ENCODE data around the gene NLGN1. TPM values are rescaled to one million over a fixed set of nuclear protein-coding genes. Genes with fewer than 3 reads are reported as not detected.

NLGN1 gene
- total RNA-seq, 2 experiments from 2014 or later, result not detected

DNA sequence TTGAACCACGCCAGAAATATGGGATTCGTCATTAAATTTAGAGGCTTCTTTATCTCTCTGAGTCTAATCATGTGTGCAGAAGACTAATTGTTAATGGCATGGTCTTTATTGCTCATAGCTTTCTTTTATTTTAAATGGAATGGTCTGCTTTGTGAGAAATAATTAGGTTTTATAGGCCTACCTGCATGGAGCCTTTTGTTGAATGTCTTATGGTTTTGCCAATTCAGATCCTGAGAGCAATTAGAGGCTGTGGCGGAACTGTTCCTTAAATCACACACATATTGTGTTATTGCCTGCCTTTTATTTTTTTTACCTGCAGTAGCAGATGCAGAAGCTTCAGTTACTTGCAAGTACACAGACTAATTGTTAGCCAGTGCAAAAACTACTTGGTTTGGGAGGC lies 306.2 kb downstream of the NLGN1 start:
- no peaks in the 10 kb centered on the region for H3K4me1 Mint-ChIP-seq
- no peak overlapping the region for H3K27ac Mint-ChIP-seq
- no peak overlapping the region for H3K4me3 Mint-ChIP-seq
- DNase-seq (no peak), ATAC-seq (ENCODE audit: low read depth) (no peak)
- H3K27me3 Mint-ChIP-seq, result no peaks in the 10 kb centered on the region
- H3K36me3 Mint-ChIP-seq, result no peaks in the 10 kb centered on the region
- no peaks in the 10 kb centered on the region for H3K9me3 Mint-ChIP-seq
- POLR2A ChIA-PET, result no interaction called here

DNA sequence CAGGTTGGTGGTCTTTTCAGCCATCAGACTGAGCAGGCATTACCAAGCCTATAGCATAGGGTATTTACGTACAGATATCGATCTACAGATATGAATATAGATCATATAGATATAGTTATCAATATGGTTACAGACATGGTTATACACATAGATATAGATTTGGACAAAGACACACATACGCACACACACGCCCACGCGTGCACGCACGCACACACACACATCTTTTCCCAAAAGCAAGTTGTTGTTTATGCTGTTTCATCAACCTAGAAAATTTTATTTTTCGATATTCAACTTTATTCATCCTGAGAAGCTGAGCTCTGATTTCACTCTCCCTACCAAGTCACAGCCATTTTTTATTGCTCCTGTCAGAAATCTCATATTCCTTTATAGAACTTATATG lies 309.1 kb downstream of the NLGN1 start:
- no peaks in the 10 kb centered on the region for H3K27me3 Mint-ChIP-seq
- H3K9me3 Mint-ChIP-seq, result no peaks in the 10 kb centered on the region
- POLR2A ChIA-PET, result no interaction called here
- no peak overlapping the region for H3K4me3 Mint-ChIP-seq
- H3K4me1 Mint-ChIP-seq, result no peaks in the 10 kb centered on the region
- H3K36me3 Mint-ChIP-seq, result no peaks in the 10 kb centered on the region
- ATAC-seq (ENCODE audit: low read depth), result no peak
- H3K27ac Mint-ChIP-seq, result no peak overlapping the region
- no peak for DNase-seq

DNA sequence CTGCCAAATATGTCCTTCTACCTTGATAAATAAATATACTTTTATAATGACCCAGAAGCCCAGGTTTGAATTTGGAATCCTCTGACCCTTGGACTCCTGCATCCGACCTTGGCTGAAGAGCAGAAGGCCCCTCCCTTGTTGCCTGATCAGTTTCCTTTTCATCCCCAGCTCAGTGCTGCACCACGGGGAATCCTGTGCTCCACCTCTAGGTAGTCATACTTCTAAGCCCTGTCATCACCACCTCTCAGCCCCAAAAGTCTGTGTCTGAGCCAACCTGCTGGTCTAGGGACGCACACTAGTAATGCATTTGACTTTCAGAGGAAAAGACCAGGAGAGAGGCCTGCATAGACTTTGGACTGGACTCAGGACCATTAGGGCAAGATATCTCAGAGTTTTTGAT lies 310.6 kb downstream of the NLGN1 start:
- ATAC-seq (ENCODE audit: low read depth), result no peak
- no peak for DNase-seq
- Mint-ChIP-seq H3K9me3 (no peaks in the 10 kb centered on the region), H3K27me3 (no peaks in the 10 kb centered on the region), H3K36me3 (no peaks in the 10 kb centered on the region), H3K27ac (no peak overlapping the region), H3K4me1 (no peaks in the 10 kb centered on the region), H3K4me3 (no peak overlapping the region)
- POLR2A ChIA-PET, result no interaction called here

DNA sequence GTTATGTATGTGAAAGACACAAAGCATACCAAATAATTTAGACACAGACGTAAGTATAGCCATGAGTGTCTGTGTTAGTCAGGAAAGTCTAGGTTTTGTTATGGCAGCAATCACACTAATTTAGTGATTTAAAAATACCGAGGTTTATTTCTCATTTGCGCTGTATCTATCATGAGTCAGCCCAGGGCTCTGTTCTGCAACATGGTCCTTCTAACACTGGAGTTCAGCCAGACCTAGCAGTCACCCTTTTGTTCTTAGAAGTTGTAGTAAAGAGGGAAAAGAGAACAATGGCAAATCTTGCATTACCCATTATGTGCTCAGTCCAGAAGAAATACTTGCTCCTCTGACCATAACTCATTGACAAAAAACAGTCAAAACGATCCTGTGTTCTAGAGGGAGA lies 311.5 kb downstream of the NLGN1 start:
- ATAC-seq (ENCODE audit: low read depth), result no peak
- Mint-ChIP-seq H3K4me3 (no peak overlapping the region), H3K27me3 (no peaks in the 10 kb centered on the region), H3K36me3 (no peaks in the 10 kb centered on the region), H3K27ac (no peak overlapping the region), H3K4me1 (no peaks in the 10 kb centered on the region), H3K9me3 (no peaks in the 10 kb centered on the region)
- POLR2A ChIA-PET, result no interaction called here
- DNase-seq, result no peak

DNA sequence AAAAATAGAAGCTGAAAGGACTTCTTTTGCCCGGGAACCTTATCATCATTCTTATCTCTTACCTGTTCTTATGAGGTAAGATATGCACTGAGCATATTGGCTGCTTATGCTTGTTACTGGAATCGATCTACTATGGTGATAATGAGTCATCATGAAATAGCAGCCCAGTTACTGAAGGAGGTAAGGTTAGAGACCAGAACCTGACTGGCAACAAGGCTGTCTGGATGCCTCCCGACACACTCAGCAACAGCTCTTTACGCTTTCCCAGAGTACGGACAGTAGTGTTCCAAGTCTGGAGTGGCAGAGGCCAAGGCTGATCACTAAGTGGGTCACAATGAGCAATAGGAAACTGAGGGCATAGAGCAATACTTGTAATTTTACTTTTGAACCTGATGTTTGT lies 314.1 kb downstream of the NLGN1 start:
- Mint-ChIP-seq H3K4me3 (no peak overlapping the region), H3K4me1 (no peaks in the 10 kb centered on the region), H3K27me3 (no peaks in the 10 kb centered on the region), H3K36me3 (no peaks in the 10 kb centered on the region), H3K27ac (no peak overlapping the region), H3K9me3 (no peaks in the 10 kb centered on the region)
- ATAC-seq (ENCODE audit: low read depth) (no peak), DNase-seq (no peak)
- POLR2A ChIA-PET, result no interaction called here

DNA sequence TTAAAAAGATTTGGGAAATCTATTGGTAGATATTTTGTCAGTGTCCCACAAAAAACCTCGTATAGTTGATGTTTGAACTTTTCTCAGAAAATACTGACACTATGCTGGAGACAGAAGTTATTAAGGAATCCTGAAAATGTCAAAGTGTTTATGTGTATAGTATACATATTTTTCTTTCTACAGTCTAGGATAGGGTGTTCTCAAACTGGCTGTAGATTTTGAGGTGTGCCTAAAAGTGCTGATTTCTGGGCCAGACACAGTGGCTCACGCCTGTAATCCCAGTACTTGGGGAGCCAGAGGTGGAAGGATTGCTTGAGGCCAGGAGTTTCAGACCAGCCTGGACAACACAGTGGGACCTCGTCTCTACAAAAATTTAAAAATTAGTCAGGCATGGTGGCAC lies 322.0 kb downstream of the NLGN1 start:
- no peaks in the 10 kb centered on the region for H3K27me3 Mint-ChIP-seq
- H3K9me3 Mint-ChIP-seq, result no peaks in the 10 kb centered on the region
- H3K4me1 Mint-ChIP-seq, result no peaks in the 10 kb centered on the region
- ATAC-seq (ENCODE audit: low read depth) (no peak), DNase-seq (no peak)
- POLR2A ChIA-PET, result no interaction called here
- H3K36me3 Mint-ChIP-seq, result no peaks in the 10 kb centered on the region
- no peak overlapping the region for H3K27ac Mint-ChIP-seq
- H3K4me3 Mint-ChIP-seq, result no peak overlapping the region

DNA sequence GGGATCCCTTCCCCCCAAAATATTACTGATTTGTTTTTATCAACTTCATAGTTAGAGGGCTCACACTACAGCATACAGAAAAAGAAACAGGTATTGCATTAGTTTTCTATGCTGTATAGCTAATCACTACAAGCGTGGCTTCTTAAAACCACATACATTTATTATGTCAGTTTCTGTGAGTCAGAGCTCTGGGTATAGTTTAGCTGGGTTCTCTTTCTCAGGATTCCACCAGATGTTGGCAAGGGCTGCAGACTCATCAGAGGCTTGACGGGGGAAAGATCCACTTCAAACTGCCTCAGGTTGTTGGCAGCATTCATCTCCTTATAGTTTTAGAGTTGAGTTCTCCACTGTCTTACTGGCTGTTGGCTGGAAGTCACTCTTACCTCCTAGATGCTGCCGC lies 328.0 kb downstream of the NLGN1 start:
- ATAC-seq (ENCODE audit: low read depth), result no peak
- Mint-ChIP-seq H3K9me3 (no peaks in the 10 kb centered on the region), H3K36me3 (no peaks in the 10 kb centered on the region), H3K27me3 (no peaks in the 10 kb centered on the region), H3K4me1 (no peaks in the 10 kb centered on the region), H3K27ac (no peak overlapping the region), H3K4me3 (no peak overlapping the region)
- POLR2A ChIA-PET, result no interaction called here
- no peak for DNase-seq

DNA sequence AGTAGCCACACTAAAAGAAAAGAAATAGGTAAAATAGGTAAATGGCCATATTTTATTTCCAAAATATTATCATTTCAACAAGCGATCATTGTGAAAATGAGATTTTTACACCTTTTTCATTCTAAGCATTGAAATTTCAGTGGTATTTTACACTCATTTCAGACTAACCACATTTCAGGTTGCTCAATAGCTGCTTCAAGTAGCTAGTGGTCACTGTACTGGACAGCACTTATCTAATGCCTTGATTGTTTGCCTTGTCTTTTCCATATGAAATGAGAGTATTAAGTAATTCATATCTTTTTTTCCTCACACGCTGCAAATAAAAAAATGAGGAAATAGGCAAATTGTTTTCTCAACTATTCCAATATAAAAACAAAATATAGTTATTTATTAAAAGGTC lies 332.8 kb downstream of the NLGN1 start:
- no peak for ATAC-seq (ENCODE audit: low read depth)
- Mint-ChIP-seq H3K36me3 (no peaks in the 10 kb centered on the region), H3K27me3 (no peaks in the 10 kb centered on the region)

DNA sequence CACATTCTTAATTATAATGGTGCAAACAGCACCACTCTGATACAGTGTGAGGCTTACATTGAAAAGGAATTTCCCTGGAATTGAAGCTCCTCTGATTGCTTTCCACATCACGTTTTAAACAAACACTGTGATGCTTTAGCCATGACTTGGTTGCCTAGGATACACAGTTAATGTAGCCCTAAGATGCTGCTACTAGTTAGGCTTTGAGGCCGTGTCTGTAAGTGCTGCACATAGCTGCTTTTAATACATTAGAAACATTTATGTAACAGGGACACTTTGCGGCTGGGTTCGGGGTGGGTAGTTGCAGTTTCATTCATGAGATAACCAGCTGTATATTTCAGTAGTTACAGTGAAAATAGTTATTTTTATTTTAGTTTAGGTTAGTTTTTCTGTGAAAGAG lies 334.7 kb downstream of the NLGN1 start:
- H3K36me3 Mint-ChIP-seq, result no peaks in the 10 kb centered on the region
- H3K27me3 Mint-ChIP-seq, result no peaks in the 10 kb centered on the region
- POLR2A ChIA-PET, result no interaction called here
- no peak overlapping the region for H3K4me3 Mint-ChIP-seq
- DNase-seq, result no peak
- no peak overlapping the region for H3K27ac Mint-ChIP-seq
- ATAC-seq (ENCODE audit: low read depth), result no peak
- no peaks in the 10 kb centered on the region for H3K9me3 Mint-ChIP-seq
- no peaks in the 10 kb centered on the region for H3K4me1 Mint-ChIP-seq

More for the DNA sequence above, 332.8 kb downstream of the NLGN1 start:
- no peaks in the 10 kb centered on the region for H3K9me3 Mint-ChIP-seq
- no peak overlapping the region for H3K27ac Mint-ChIP-seq
- DNase-seq, result no peak
- POLR2A ChIA-PET, result no interaction called here
- H3K4me3 Mint-ChIP-seq, result no peak overlapping the region
- H3K4me1 Mint-ChIP-seq, result no peaks in the 10 kb centered on the region

DNA sequence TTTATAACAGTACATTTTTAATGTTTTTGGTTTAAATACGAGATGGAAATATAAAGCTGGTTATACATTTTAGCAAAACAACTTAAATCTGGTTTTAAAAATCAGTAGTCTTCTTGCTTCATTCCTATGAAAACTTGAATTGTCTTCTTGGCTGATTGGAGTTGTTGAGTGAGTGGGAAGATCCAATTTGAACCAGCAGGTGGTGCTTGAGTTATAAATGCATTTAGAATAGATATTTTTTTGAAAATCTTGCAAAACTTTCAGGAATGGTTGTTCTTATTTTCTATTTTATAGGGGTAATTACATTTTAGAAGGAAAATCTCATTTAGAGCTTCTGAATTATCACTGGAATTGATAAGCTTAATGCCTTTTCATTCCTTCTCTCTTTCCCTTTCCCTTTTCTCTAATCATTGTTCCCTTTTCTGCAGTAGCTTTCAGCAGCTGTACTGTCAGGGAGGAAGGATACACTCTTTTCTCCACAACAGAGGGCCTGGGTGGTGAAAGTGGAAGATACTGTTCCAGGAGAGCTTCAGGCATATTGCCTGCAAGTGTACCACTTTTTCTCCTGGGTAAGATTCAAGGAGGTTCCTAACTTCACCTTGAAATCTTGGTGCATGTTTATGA lies 335.6 kb downstream of the NLGN1 start:
- H3K4me3 Mint-ChIP-seq, result no peak overlapping the region
- H3K27me3 Mint-ChIP-seq, result no peaks in the 10 kb centered on the region
- no peak for DNase-seq
- no peaks in the 10 kb centered on the region for H3K36me3 Mint-ChIP-seq
- no peak for ATAC-seq (ENCODE audit: low read depth)
- H3K27ac Mint-ChIP-seq, result no peak overlapping the region
- POLR2A ChIA-PET, result no interaction called here
- H3K4me1 Mint-ChIP-seq, result no peaks in the 10 kb centered on the region
- no peaks in the 10 kb centered on the region for H3K9me3 Mint-ChIP-seq

DNA sequence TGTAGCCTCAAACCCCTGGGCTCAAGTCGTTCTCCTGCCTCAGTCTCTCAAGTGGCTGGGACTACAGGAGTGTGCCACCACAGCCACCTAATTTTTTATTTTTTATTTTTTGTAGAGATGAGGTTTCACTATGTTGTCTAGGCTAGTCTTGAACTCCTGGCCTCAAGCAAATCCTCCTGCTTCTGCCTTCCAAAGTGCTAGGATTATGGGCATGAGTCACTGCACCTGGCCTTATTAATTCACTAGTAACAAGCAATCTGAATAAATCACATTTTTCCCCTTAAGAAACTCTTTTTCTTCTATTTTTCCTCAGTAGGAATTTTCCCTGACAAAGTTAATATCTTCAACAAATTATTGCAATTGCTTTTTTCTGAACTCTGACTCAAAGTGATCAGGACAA lies 336.9 kb downstream of the NLGN1 start:
- no peak for DNase-seq
- Mint-ChIP-seq H3K27me3 (no peaks in the 10 kb centered on the region), H3K27ac (no peak overlapping the region), H3K9me3 (no peaks in the 10 kb centered on the region), H3K4me1 (no peaks in the 10 kb centered on the region), H3K4me3 (no peak overlapping the region), H3K36me3 (no peaks in the 10 kb centered on the region)
- POLR2A ChIA-PET, result no interaction called here
- no peak for ATAC-seq (ENCODE audit: low read depth)

DNA sequence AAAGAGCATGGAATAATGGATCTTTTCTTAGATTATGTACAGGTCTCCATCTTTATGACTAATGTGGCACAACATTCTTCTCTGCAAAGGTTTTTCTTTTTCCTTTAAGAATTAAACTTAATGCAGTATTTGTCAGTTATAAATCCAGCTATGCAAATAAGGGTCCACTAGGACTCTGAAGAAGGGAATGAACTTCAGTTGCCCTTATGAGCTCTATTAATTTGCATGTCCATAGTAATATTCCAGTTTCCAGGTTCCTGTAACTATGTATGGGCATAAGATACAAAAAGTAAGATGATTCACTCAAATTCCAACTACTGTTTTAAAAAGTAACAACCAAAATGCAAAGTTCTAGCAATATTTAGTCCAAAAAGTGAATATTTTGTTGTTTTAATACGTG lies 337.4 kb downstream of the NLGN1 start:
- no peak overlapping the region for H3K4me3 Mint-ChIP-seq
- H3K9me3 Mint-ChIP-seq, result no peaks in the 10 kb centered on the region
- no peaks in the 10 kb centered on the region for H3K36me3 Mint-ChIP-seq
- H3K27me3 Mint-ChIP-seq, result no peaks in the 10 kb centered on the region
- no peaks in the 10 kb centered on the region for H3K4me1 Mint-ChIP-seq
- POLR2A ChIA-PET, result no interaction called here
- DNase-seq (no peak), ATAC-seq (ENCODE audit: low read depth) (no peak)
- H3K27ac Mint-ChIP-seq, result no peak overlapping the region

DNA sequence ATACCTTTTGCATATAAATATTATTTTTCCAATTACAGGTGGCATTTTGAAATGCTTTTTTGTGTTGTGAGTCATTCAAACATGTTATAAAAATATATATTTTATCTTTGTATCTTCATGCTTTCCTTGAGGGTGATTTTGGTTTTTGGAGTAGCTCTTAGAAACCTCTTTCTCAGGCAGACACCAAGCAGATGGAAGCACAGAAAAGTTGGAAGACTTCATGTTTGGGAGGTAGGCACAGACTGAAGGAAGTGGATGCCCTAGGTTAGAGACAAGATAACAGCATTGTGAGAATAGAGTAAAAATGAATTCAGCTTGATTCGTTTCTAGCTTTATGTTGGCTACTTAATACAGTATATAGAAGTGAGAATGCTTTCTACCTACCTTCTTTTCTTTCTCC lies 338.3 kb downstream of the NLGN1 start:
- ATAC-seq (ENCODE audit: low read depth) (no peak), DNase-seq (no peak)
- no peak overlapping the region for H3K27ac Mint-ChIP-seq
- no peaks in the 10 kb centered on the region for H3K4me1 Mint-ChIP-seq
- POLR2A ChIA-PET, result no interaction called here
- no peaks in the 10 kb centered on the region for H3K9me3 Mint-ChIP-seq
- no peaks in the 10 kb centered on the region for H3K36me3 Mint-ChIP-seq
- H3K4me3 Mint-ChIP-seq, result no peak overlapping the region
- H3K27me3 Mint-ChIP-seq, result no peaks in the 10 kb centered on the region

DNA sequence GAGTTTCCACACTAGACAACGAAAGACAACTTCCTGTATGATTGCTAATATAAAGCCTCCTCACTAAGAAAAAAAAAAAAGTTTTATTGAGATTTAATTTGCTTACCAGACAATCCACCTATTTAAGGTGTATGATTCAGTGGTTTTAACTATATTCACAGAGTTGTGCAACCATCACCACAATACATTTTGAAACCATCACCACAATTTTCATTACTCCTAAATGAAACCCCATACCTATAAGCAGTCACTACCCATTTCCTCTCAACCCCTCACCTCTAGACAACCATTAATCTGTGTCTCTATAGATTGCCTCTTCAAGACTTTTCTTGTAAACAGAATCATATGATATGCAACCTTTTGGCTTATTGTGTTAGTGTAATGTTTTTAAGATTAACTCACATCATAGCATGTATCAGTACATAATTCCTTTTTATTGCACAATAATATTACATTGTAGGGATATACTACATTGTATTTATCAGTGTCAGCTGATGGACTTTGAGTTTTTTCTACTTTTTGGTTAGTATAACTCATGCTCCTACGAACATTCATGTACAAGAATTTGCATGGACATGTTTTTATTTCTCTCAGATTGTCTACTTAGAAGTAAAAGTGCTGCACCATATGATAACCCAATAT lies 339.7 kb downstream of the NLGN1 start:
- Mint-ChIP-seq H3K9me3 (no peaks in the 10 kb centered on the region), H3K4me1 (no peaks in the 10 kb centered on the region), H3K4me3 (no peak overlapping the region), H3K27ac (no peak overlapping the region), H3K27me3 (no peaks in the 10 kb centered on the region), H3K36me3 (no peaks in the 10 kb centered on the region)
- DNase-seq, result no peak
- no peak for ATAC-seq (ENCODE audit: low read depth)
- POLR2A ChIA-PET, result no interaction called here

DNA sequence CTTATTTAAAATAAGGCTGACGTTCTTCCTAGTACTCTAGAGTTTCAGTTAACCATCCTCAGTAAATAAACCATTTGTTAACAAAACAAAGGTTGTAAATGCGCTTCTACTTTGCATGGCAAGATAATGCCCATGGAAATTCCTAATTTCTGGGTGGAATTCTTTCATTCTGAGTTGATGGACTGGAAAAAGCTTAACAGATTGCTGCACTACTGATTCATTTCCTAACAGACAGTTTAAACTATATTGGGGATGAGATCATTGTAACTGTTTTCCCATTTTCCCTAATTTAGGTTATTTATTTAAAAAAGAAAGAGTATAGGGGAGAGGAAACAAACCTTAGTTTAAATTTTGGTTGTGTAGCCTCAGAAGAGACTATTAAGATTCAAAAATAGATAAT lies 342.2 kb downstream of the NLGN1 start:
- no peaks in the 10 kb centered on the region for H3K4me1 Mint-ChIP-seq
- H3K9me3 Mint-ChIP-seq, result no peaks in the 10 kb centered on the region
- no peaks in the 10 kb centered on the region for H3K36me3 Mint-ChIP-seq
- POLR2A ChIA-PET, result no interaction called here
- H3K4me3 Mint-ChIP-seq, result no peak overlapping the region
- DNase-seq (no peak), ATAC-seq (ENCODE audit: low read depth) (no peak)
- no peaks in the 10 kb centered on the region for H3K27me3 Mint-ChIP-seq
- H3K27ac Mint-ChIP-seq, result no peak overlapping the region

Data from activated naive CD8-positive, alpha-beta T cell treated with anti-CD3 and anti-CD28 coated beads, Interleukin-2, amount 10 ng/mL, durations not matched to agents 7 days and 5 days (primary cell).